NCI-H2107 treated with DMSO at 0.1 percent for 48 hours (cell line): ENCODE results near the gene PSRC1.
"Not testable (repeated sequence)": the region's sequence is repeated elsewhere in the genome, so short reads cannot be mapped to it uniquely, and the experiment has no call there.

Experiments
- DNase-seq: peaks from one replicate; lab custom pipeline; 2025; ENCODE audit not compliant: unreplicated experiment; lab: John Stamatoyannopoulos, UW

Gene PSRC1

DNA sequence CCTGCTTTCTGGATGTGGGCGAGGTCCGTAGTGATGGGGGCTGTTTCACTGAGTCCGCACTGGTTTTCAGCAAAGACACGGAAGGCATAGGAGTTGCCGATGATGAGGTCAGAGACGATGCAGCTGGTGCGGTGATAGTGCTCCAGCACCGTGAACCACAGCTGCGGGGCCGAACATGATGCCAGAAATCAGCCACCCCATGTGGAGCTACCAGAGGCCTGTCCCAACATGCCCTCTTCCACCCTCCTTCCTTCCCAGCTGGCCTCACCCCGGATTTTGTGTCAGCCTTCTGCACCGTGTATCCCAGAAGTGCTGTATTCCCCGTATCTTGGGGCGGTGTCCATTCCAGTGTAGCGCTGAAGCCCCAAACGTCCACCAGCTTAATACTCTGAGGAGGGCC lies 13.8 kb upstream of the PSRC1 start:
- peak; percentile 13 for DNase-seq

DNA sequence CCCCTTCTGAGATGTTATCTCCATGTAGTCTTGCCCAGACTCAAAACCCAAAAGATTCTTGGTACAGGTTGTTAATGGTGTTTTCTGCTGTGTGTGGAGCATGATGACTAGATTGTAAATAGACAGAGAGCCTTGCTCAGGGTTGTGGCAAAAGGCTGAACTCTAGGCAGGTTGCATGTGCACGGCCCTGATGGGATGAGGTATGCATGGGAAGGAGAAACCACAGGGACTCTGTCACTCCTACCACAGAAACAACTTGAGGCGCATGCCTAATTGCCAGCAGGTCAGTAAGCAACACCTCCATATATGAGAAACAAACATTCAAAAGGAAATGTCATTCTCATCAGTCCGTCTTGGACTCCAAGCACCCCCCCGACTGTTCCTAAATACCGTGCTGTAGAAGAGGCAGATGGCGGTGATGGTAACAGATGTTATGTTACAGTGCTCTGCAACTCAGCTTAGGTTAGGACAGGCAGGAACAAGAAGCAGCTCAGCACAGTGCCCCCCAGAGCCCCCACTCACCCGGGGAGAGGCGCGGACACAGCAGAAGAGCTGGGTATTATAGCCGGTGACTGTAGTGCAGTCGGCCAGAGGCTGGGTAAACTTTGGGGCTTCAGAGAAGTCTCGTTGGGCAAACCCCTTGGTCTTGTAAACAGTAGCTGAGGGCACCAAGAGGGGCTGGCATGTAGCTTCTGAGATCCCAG lies 12.9 kb upstream of the PSRC1 start:
- no peak for DNase-seq

DNA sequence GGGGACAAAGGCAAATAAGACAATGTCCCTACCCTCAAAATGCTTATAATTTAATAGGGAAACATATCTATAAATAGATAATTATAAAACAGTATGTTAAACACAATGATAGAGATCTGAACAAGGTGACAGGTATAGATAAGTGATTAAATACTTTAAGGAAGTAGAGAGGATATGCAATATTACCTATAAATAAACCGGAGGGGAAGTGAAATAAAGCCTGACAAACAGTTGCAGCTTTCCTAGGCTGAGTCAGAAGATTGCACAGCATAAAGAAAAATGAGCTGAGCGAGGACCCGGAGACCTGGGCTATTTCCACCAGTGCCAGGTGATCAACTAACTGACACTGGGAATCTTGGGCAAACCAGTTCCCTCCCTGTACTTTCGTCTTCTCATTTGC lies 11.5 kb upstream of the PSRC1 start:
- no peak for DNase-seq

DNA sequence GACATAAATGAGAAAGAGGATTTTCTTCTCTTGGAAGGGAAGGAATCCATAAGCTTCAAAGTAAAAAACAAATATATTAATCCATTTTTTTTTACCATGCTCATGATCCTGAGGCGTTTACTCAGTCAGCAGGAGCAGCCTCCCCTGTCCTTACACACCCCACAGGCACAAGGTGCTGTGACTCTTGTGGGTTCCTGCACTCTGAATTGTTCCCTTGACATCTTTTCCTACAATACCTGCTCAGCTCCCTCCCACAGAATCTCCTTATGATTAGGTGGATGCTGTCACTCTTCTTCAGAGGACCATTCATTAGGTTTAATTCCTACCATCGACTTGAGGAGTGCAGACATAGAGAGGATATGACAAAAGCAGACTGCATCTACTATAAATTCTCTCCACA lies 10.1 kb upstream of the PSRC1 start:
- DNase-seq, result no peak

DNA sequence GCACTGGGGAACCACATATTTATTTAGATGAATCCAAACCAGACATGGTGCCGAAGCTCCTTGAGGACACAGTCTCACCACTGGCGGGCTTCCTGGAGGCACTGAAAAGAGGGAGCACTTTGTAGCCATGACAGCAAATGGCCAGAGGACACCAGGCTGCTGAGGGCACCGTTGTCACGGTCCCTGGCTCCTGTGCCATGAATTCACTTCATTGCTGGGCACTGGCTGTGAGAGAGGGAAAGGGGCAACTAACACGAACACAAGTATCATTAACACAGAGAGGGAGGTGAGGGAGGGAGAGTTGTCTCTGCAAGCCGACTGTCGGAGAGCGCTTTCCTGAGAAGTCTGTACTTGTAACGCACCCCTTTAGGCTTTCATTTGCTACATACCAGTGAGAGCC lies 9.4 kb upstream of the PSRC1 start:
- no peak for DNase-seq

DNA sequence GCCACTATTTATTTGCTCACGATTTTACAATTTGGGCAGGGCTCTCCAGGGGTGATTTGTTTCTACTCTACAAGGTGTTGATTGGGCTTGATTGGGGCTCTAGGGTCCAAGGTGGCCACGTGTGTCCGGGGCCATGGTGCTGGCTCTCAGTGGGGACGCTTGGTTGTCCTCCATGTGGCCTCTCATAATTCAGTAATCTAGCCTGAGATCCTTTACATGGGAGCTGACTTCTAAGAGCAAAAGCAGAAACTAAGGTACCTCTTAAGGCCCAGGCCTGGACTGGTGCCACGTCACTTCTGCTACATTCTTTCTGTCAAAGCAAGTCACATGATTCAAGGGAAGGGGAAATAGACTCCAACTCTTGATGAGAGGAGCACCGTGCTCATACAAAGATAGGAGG lies 8.1 kb upstream of the PSRC1 start:
- DNase-seq, result no peak

DNA sequence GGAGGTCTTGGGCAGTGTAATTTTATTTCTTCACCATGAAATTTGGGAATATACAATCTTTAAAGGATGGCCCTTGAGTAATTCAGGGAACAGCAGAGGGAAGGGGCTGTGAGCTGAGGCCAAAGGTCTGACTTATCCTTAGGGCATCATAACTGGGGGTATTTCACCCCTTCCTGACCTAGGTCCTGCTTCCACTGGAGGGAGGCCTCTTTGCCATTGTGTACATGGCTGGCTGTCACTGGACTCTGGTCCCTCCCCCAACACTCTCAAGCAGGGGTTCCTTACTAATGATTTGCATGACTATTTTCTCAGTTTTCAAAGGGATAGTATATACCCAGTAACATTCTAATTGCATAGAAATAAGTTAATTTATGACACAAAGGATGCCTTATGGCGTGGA lies 7.2 kb upstream of the PSRC1 start:
- DNase-seq, result no peak

DNA sequence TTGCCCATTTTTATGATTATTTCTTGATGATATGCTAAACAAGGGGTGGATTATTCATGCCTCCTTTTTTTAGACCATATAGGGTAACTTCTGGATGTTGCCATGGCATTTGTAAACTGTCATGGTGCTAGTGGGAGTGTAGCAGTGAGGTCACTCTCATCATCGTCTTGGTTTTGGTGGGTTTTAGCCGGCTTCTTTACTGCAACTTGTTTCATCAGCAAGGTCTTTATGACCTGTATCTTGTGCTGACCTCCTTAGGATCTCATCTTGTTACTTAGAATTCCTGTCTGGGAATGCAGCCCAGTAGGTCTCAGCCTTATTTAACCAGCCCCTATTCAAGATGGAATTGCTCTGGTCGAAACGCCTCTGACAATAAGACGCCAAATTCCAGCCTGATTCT lies 3.8 kb upstream of the PSRC1 start:
- not testable (repeated sequence) for DNase-seq

DNA sequence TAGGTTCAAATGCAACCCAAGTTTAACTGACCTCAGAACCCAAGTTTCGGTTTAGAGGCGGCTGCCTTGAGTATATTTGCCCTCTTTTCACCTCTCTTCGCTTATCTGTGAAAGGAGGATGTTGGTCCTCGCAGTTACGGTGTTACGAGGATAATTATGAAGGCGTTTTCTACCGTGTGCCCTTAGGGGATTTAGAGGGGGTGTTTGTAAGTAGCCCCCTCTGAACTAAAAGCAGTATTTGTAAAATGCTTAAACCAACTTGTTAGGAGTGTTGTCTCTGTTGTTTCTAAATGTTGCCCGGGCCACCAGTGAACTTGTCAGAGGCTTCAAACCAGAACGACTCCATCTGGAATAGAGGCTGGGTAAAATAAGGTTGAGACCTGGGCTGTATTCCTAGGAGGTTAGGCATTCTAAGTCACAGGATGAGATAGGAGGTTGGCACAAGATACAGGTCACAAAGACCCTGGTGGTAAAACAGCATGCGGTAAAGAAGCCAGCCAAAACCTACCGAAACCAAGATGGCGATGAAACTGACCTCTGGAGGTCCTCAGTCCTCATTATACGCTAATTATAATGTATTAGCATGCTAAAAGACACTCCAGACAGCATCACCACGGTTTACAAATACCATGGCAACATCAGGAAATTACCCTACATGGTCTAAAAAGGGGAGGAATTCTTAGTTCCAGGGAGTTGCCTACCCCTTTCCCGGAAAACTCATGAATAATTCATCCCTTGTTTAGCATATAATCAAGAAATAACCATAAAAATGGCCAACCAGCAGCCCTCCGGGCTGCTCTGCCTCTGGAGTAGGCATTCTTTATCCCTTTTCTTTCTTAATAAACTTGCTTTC lies 1.0 kb upstream of the PSRC1 start:
- no peak for DNase-seq

DNA sequence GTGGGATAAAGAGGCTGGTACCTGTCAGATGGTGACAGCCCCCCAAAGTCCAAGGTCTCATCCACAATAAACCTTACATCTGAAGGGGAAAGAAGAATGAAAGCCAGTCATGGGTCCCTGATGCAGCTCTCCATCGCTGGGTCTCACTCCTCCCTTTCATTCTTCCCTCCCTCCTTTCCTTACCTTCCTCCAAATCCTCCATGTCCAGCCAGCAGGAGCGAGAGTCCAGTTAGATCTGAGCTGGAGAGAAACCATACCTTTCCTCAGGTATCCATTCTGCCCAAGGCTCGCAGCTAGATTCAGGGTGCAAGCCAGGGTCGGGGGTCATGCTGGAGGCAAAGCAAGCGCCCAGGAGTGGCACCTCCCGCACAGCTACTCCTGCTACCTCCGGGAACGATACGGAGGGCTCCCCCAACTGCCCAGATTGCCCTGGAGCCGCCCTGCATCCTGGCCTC lies 421 bp downstream of the PSRC1 start:
- DNase-seq, result no peak

DNA sequence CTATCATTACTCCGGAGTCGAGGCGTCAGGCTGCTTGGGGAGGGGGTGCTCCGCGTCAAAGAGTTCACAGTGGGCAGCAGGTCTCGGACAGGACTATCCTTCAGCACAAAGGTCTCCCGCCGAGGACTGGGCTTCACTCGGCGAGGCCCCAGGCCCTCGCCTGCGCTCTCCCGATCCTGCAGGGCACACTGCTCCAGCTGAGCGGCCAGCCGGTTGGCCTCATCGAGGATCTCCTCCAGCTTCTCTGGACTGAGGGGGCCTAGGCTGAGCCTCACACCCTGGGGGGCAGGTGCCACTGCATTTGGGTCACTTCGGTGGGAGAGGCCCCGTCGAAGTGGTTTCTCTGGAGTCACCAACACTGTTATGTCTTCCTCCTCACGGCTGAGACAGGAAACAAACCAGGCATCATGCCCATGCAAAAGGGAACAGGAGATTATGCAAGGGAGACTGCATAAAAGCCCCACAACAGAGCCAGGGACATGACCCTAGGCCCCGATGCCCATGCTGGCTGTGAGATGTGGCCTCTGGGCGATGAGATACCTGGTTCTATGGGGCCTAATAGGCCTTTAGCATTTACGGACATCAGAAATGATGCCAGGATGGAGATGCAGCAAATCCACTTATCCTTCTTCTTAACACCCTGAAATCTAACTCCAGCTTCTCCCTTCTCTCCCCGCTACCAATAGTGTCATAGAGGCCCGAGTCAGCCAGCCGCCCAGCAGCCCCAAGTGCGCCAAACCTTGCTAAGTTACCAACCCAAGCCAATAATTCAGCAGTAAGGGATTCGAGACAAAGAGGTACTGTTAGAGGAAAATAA lies 1.1 kb downstream of the PSRC1 start:
- DNase-seq, result peak; percentile 25

DNA sequence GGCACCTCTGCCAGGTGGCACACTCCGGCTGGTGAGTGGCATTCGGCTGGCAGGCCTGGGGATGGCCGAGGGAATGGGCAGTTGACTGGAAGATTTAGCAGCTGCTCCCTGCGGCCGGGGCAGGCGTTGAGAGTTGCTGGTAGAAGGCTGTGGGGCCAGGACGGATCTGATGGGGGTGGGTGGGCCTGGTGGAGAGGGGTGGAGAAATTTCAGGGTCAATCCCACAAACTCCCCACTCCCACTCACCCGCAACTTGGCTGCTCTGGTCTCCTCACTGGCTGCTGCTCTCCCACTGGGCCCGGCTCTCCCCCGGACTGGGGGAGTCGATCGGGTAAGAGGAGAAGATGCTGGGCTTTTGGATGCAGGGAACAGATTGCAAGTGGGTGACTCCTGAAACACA lies 2.1 kb downstream of the PSRC1 start:
- no peak for DNase-seq

DNA sequence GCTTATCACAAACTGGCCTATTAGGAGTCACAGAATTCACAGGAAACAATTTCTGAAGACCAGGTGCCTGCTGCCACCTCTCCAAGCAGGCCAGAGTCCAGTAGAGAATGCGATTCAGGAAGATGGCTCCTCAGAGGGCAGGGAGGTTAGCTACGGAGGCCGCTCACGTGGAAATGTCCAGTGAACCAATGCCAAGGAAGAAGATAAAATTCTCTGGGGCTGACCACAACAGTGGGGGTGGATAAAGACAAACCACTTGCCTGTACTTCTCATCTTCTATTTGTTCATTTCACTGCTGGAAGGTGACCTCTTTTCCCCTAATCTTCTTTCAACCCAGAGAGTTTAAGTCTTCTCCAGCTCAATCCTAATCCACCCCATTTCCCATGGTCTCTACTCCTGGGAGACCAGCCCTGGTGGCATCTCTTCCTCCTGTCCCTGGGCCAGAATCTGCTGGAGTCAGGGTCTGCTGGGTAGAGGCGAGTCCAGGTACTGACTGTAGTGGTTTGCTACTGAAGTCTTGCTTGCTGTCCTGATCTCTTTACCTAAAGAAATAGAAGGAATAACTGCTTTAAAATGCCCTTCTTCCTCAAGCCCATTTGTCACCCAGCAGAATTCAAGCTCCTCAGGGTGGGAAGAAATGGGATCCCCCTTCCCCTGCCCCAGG lies 3.2 kb downstream of the PSRC1 start:
- DNase-seq, result no peak

DNA sequence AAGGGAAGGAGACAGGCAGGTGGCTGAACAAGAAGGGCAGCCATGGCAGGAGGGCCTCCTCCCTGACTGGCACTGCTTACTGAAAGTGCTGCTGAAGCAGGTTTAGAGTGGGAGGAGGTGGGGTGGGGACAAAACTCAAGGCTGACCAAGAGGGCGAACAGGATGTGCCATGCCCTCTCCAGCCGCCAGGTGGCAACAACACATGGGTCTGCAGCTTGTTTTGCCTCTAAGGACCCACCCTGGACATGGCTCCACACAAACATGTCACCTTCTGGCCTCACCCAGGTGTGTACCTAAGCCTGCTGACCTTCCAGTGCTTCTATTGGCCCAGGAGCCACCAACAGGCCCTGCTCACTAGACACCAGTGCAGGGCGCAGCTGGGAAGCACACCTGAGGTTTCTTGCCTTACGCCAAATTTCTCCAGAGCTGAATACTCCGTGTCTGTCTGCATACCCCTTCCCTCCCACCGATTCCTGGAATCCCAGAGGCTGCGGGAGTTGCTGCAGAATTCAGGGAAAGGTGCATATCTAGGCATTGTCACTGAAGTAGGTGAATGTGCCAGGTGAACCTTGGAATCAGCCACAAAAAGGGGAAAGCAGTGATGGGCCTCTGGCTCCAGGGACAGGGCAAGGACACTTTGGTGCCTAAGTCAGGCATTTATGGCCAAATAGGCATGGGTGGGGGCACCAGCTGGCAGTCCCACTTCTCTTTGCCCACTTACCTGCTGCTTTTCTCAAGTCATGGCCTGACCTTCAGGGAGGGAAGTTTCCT lies 5.3 kb downstream of the PSRC1 start:
- DNase-seq, result peak; percentile 48

DNA sequence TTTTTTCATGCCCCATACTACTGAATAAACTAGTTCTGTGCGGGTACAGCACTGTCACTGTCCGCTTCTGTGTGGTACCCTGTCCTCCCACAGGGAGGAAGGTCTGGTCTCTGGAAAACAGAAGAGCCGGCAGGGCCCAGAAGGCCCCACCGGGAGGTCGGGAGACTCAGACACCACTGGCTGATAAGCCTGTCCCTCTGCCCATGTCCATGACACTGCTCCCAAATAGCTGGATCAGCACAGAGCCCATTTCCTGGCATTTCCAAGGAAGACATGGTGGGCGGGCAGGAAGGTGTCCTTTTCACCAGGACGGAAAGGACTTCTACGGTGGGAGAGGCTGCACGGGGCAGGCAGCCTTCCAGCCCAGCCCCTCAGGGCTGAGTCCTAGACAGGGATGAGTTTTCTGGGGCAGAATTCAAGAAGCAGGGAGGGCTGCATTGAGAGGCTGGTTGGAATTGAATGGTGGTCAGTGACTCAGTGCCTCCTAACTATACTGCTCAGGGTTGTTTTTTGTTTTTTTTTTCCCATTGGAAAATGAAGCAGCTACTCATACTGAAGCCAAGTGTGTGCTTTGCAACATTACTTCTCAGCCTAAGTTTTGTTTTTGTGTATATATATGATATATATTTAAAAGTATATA lies 7.1 kb downstream of the PSRC1 start:
- DNase-seq, result no peak

DNA sequence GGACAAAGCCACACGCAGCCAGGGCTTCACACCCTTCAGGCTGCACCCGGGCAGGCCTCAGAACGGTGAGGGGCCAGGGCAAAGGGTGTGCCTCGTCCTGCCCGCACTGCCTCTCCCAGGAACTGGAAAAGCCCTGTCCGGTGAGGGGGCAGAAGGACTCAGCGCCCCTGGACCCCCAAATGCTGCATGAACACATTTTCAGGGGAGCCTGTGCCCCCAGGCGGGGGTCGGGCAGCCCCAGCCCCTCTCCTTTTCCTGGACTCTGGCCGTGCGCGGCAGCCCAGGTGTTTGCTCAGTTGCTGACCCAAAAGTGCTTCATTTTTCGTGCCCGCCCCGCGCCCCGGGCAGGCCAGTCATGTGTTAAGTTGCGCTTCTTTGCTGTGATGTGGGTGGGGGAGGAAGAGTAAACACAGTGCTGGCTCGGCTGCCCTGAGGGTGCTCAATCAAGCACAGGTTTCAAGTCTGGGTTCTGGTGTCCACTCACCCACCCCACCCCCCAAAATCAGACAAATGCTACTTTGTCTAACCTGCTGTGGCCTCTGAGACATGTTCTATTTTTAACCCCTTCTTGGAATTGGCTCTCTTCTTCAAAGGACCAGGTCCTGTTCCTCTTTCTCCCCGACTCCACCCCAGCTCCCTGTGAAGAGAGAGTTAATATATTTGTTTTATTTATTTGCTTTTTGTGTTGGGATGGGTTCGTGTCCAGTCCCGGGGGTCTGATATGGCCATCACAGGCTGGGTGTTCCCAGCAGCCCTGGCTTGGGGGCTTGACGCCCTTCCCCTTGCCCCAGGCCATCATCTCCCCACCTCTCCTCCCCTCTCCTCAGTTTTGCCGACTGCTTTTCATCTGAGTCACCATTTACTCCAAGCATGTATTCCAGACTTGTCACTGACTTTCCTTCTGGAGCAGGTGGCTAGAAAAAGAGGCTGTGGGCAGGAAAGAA lies 8.1 kb downstream of the PSRC1 start:
- DNase-seq, result no peak

DNA sequence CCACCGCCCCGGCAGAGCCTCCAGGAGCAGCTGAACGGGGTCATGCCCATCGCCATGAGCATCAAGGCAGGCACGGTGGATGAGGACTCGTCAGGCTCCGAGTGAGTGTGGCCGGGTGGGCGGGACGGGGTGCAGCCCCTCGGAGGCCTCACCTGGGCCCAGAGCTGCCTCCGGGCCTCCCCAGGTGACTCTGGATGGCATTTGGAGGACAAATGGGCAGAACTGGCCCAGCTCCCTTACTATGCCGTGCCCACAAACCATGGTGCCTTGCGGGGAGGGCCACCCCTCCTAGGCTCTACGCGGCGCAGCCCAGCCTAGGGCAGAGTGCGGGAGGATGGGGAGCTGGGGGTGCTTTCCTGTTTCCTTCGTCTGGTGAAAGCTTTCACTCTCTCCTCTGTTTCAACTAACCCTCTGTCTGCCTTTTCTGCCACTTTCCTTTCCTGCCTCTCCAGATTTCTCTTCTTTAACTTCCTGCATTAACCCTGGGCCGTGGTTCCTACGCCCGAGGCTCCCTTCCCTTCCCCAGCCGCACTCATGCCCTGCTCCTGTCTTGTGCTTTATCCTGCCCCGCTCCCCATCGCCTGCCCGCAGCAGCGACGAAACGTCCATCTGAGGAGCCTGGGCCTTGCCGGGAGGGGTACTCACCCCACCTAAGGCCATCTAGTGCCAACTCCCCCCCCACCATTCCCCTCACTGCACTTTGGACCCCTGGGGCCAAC lies 9.2 kb downstream of the PSRC1 start:
- DNase-seq, result no peak
